ENCODE data around the gene ICA1. TPM values are rescaled to one million over a fixed set of nuclear protein-coding genes. Genes with fewer than 3 reads are reported as not detected.

ICA1 gene
- total and polyA plus RNA-seq, 4 donors, result 1.4 to 22.7 (median 8.1) TPM

- no peaks in the 10 kb centered on the region for H3K36me3 ChIP-seq (ENCODE audit: control insufficient read depth in 4 of 4, insufficient read depth in 3 of 4, low read depth in 1 of 4, low read length in 3 of 4)
- H3K27me3 ChIP-seq (ENCODE audit: control insufficient read depth in 4 of 4, insufficient read depth in 4 of 4, low read length in 3 of 4), result no peaks in the 10 kb centered on the region
- H3K27ac ChIP-seq (ENCODE audit: low read depth in 1 of 2, low read length in 2 of 2), result peak overlapping the region; percentile 70 to 73
- no peak for DNase-seq (ENCODE audit: low spot score)
- TF ChIP-seq YY1 (IDR thresholded peaks at IDR 0.05) (peak; percentile 87), FOXA2 (IDR thresholded peaks at IDR 0.05) (no peak), ZBTB33 (IDR thresholded peaks at IDR 0.05) (peak; percentile 18), RAD21 (IDR thresholded peaks at IDR 0.05) (peak in 1 of 2 donors; percentile 3)
- H3K4me3 ChIP-seq (ENCODE audit: low read depth in 1 of 3, low read length in 3 of 3), result no peak overlapping the region
- H3K9ac ChIP-seq (ENCODE audit: low read depth in 1 of 2, low read length in 2 of 2), result no peak overlapping the region
- 81% methylated on average over 10 of the region's 10 CpGs for WGBS
- no peaks in the 10 kb centered on the region for H3K9me3 ChIP-seq (ENCODE audit: control insufficient read depth in 4 of 4, low read length in 3 of 4)
- peaks cover 5 to 43% (median 28%) of the 10 kb centered on the region in 4 donors for H3K4me1 ChIP-seq (ENCODE audit: control insufficient read depth in 4 of 4, insufficient read depth in 4 of 4, low read length in 3 of 4)
Observed at GRCh38 chr7:8210845-8211724, 50.9 kb downstream of the ICA1 start.

- no peak overlapping the region for H3K4me3 ChIP-seq (ENCODE audit: low read depth in 1 of 3, low read length in 3 of 3)
- no peak overlapping the region for H3K9ac ChIP-seq (ENCODE audit: low read depth in 1 of 2, low read length in 2 of 2)
- no peaks in the 10 kb centered on the region for H3K9me3 ChIP-seq (ENCODE audit: control insufficient read depth in 4 of 4, low read length in 3 of 4)
- no peaks in the 10 kb centered on the region for H3K36me3 ChIP-seq (ENCODE audit: control insufficient read depth in 4 of 4, insufficient read depth in 3 of 4, low read depth in 1 of 4, low read length in 3 of 4)
- H3K27me3 ChIP-seq (ENCODE audit: control insufficient read depth in 4 of 4, insufficient read depth in 4 of 4, low read length in 3 of 4), result no peaks in the 10 kb centered on the region
- H3K4me1 ChIP-seq (ENCODE audit: control insufficient read depth in 4 of 4, insufficient read depth in 4 of 4, low read length in 3 of 4), result peaks cover 5 to 43% (median 28%) of the 10 kb centered on the region in 4 donors
- TF ChIP-seq FOXA1 (IDR thresholded peaks at IDR 0.05) (no peak), FOXA2 (IDR thresholded peaks at IDR 0.05) (no peak), SP1 (IDR thresholded peaks at IDR 0.05) (no peak), EGR1 (IDR thresholded peaks at IDR 0.05; ENCODE audit: low read depth in 2 of 2) (no peak), GABPA (IDR thresholded peaks at IDR 0.05 in 1 of 2, conservative IDR thresholded peaks at IDR 0.05 in 1 of 2) (no peak), REST (IDR thresholded peaks at IDR 0.05) (no peak), NR2F2 (IDR thresholded peaks at IDR 0.05) (no peak), RAD21 (IDR thresholded peaks at IDR 0.05) (no peak), MAX (IDR thresholded peaks at IDR 0.05) (no peak), YY1 (IDR thresholded peaks at IDR 0.05) (no peak), JUND (IDR thresholded peaks at IDR 0.05) (no peak), CTCF (IDR thresholded peaks at IDR 0.05; ENCODE audit: low read depth, low read length, missing input control) (no peak), ATF3 (IDR thresholded peaks at IDR 0.05) (no peak), ZBTB33 (IDR thresholded peaks at IDR 0.05) (no peak), HNF4A (conservative IDR thresholded peaks at IDR 0.05) (no peak), TAF1 (conservative IDR thresholded peaks at IDR 0.05) (no peak)
- DNase-seq (ENCODE audit: low spot score), result no peak
- WGBS, result 53% methylated on average over 4 of the region's 4 CpGs
- H3K27ac ChIP-seq (ENCODE audit: low read depth in 1 of 2, low read length in 2 of 2), result no peak overlapping the region
Observed at GRCh38 chr7:8209353-8209752, 52.6 kb downstream of the ICA1 start.
